Kidney epithelial cell (primary cell): ENCODE data around the gene PAGE4. TPM values are rescaled to one million over a fixed set of nuclear protein-coding genes. Genes with fewer than 3 reads are reported as not detected.

Experiments used
- DNase-seq: peaks from one replicate; pipeline ENCODE4 v3.0.0-alpha.2; 2010; ENCODE audit warnings: low read depth
- H3K27me3 ChIP-seq: 2 replicates; pipeline ENCODE4 v1.6.0; 2011; ENCODE audit warnings: low read length; ENCODE audit not compliant: control insufficient read depth, insufficient read depth
- H3K36me3 ChIP-seq: 2 replicates; pipeline ENCODE4 v1.5.1; 2011; ENCODE audit warnings: low read length; ENCODE audit not compliant: control insufficient read depth, insufficient read depth
- H3K4me3 ChIP-seq: 2 replicates; pipeline ENCODE4 v1.5.1; 2011; ENCODE audit warnings: low read depth, mild to moderate bottlenecking, control low read depth, low read length
- CTCF ChIP-seq: IDR thresholded peaks from 2 replicates; pipeline ENCODE4 v1.5.1; 2011; ENCODE audit warnings: mild to moderate bottlenecking, moderate library complexity, low read length, control low read depth, inconsistent platforms; ENCODE audit not compliant: insufficient read depth, poor library complexity, severe bottlenecking
- total RNA-seq: library from RNA; depleted of rRNA; stranded (reverse); fragments of >200 nt; gene quantifications from 2 replicates; pipeline ENCODE4 v1.2.3, GENCODE V29; 2015

Gene PAGE4
- total RNA-seq, result not detected in 2 replicates

- peaks cover 2% of the 10 kb centered on the region for H3K27me3 ChIP-seq
- DNase-seq, result no peak
- no peak within 1 kb of the TSS for H3K4me3 ChIP-seq
- TF ChIP-seq CTCF, result no peak
- H3K36me3 ChIP-seq, result no peaks in the 10 kb centered on the region
Observed at GRCh38 chrX:49829016-49829415, at the start of gene PAGE4. PAGE4 (plus strand) TSS chrX:49829303; CDS start chrX:49830429, 1,126 bp downstream.

GRCh38 chrX:49784747-49785280, 44.3 kb upstream of the PAGE4 start:
- Histone ChIP-seq H3K4me3 (no peak overlapping the region), H3K27me3 (no peaks in the 10 kb centered on the region), H3K36me3 (no peaks in the 10 kb centered on the region)
- DNase-seq, result no peak
- TF ChIP-seq CTCF, result no peak

- Histone ChIP-seq H3K4me3 (no peak overlapping the region), H3K36me3 (no peaks in the 10 kb centered on the region), H3K27me3 (no peaks in the 10 kb centered on the region)
- no peak for DNase-seq
- TF ChIP-seq CTCF, result no peak
Observed at GRCh38 chrX:49792376-49792775, 36.7 kb upstream of the PAGE4 start.

GRCh38 chrX:49793686-49794085, 35.4 kb upstream of the PAGE4 start:
- Histone ChIP-seq H3K27me3 (no peaks in the 10 kb centered on the region), H3K4me3 (no peak overlapping the region), H3K36me3 (no peaks in the 10 kb centered on the region)
- no peak for DNase-seq
- no peak for TF ChIP-seq CTCF

- Histone ChIP-seq H3K4me3 (no peak overlapping the region), H3K27me3 (no peaks in the 10 kb centered on the region), H3K36me3 (no peaks in the 10 kb centered on the region)
- TF ChIP-seq CTCF, result no peak
- no peak for DNase-seq
Observed at GRCh38 chrX:49799828-49800227, 29.3 kb upstream of the PAGE4 start.
